ENCODE results near the gene EIF1AD.

- TF ChIP-seq POLR2A (IDR thresholded peaks at IDR 0.05; ENCODE audit: low read depth, low read length) (no peak), POLR2AphosphoS5 (IDR thresholded peaks at IDR 0.05; ENCODE audit: low read depth, low read length) (no peak), TAF1 (IDR thresholded peaks at IDR 0.05; ENCODE audit: borderline replicate concordance, low read depth, low read length) (no peak)
Measured at GRCh38 chr11:65968600-65969482, 33.1 kb downstream of the EIF1AD start.

All from GM12892 (cell line).